ENCODE data around the gene SPRR2B. TPM values are rescaled to one million over a fixed set of nuclear protein-coding genes. Genes with fewer than 3 reads are reported as not detected.

The SPRR2B gene
- total and polyA plus RNA-seq, 2 donors (not counting 3 experiments of a cell fraction or from before 2014, with no cell fraction given), result not detected

DNA sequence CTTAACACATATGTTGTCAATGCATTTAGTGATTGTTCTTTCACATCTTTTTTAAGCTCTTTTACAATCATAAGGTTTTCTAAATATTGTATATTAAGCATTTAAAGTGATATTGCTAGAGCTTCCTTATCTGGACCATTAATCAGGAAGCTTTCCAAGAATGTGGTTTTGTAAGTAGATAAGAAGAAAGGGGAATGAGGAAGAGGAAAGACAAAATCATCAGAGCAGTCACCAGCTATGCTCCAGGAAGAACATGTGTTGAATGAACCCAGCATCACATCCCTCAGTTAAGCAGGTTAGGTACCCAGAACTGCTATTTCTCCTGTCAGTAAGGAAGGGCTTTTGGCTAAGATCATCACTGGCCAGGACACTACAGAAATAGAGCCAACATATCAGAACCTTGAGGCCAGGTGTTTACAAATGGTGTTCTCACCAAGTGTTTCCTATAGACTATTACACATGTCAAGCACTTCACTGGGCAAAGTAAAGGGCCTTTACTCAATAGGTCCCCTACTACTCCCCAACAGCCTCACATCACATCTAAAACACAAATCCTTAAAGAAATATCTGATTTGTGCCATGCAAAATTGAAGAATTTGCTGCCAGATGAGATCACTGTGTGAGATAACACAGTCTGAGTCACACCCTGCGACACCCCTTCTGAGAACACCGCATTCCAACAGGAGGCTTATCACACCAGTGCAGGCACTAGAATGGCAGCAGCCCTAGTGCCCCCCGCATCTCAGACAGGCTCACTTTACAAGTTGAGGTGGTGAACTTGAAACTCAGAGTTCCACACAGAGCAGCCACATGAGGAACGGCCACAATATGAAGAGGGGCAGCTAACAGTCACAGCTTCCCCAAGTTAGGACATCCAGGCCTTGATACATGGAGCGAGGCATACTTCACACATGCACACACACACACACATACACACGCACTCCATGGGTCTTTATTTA is 12.3 kb downstream of the SPRR2B start:
- no peak overlapping the region for H3K4me2 ChIP-seq (ENCODE audit: insufficient read depth, low read length)
- TF ChIP-seq FOS (IDR thresholded peaks at IDR 0.05; ENCODE audit: borderline replicate concordance, insufficient read depth, low read length) (peak; percentile 22), MYC (IDR thresholded peaks at IDR 0.05; ENCODE audit: low read depth, low read length) (no peak), JUN (IDR thresholded peaks at IDR 0.05; ENCODE audit: borderline replicate concordance, insufficient read depth, insufficient read length, low read depth) (no peak), POLR2A (IDR thresholded peaks at IDR 0.05; ENCODE audit: low read depth, low read length) (no peak), POLR2AphosphoS5 (IDR thresholded peaks at IDR 0.05; ENCODE audit: insufficient read depth, low read depth, low read length) (no peak), GATA2 (IDR thresholded peaks at IDR 0.05; ENCODE audit: insufficient read depth, insufficient read length, low read depth, low read length) (peak; percentile 76), EZH2 (IDR thresholded peaks at IDR 0.05; ENCODE audit: borderline replicate concordance, low read depth, low read length, severe bottlenecking) (no peak)
- TF ChIP-seq, protein P1, sequence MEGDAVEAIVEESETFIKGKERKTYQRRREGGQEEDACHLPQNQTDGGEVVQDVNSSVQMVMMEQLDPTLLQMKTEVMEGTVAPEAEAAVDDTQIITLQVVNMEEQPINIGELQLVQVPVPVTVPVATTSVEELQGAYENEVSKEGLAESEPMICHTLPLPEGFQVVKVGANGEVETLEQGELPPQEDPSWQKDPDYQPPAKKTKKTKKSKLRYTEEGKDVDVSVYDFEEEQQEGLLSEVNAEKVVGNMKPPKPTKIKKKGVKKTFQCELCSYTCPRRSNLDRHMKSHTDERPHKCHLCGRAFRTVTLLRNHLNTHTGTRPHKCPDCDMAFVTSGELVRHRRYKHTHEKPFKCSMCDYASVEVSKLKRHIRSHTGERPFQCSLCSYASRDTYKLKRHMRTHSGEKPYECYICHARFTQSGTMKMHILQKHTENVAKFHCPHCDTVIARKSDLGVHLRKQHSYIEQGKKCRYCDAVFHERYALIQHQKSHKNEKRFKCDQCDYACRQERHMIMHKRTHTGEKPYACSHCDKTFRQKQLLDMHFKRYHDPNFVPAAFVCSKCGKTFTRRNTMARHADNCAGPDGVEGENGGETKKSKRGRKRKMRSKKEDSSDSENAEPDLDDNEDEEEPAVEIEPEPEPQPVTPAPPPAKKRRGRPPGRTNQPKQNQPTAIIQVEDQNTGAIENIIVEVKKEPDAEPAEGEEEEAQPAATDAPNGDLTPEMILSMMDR (IDR thresholded peaks at IDR 0.05; ENCODE audit: extremely low read depth in 1 of 2, insufficient read depth in 1 of 2, low read depth in 1 of 2, low read length in 2 of 2), result no peak
- TF ChIP-seq, protein P2, sequence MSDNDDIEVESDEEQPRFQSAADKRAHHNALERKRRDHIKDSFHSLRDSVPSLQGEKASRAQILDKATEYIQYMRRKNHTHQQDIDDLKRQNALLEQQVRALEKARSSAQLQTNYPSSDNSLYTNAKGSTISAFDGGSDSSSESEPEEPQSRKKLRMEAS (IDR thresholded peaks at IDR 0.05; ENCODE audit: insufficient read depth, insufficient read length), result no peak
- no peak overlapping the region for H3K4me3 ChIP-seq (replicated peaks in 1 of 3; ENCODE audit: insufficient read depth in 1 of 3, low read depth in 1 of 3, low read length in 3 of 3)
- no peaks in the 10 kb centered on the region for H3K36me3 ChIP-seq (ENCODE audit: control insufficient read depth in 2 of 2, extremely low read depth in 1 of 2, insufficient read depth in 2 of 2, low read length in 2 of 2)
- H3K4me1 ChIP-seq (ENCODE audit: control insufficient read depth, extremely low read depth, insufficient read depth, low read length), result no peaks in the 10 kb centered on the region
- H3K27ac ChIP-seq (ENCODE audit: insufficient read depth, low read depth, low read length), result no peak overlapping the region
- intact Hi-C loops (cut with micrococcal nuclease) (no loop called here), dilution Hi-C loops (cut with MboI; ENCODE audit: extremely low pct_ligation_motif_present, low sequenced_read_pairs) (no loop called here)
- FAIRE-seq, result no peak
- ChIA-PET POLR2A (no interaction called here), CTCF (no interaction called here)
- BruUV-seq (replicated peaks), result no TSS peak
- no peak overlapping the region for H3K9ac ChIP-seq (replicated peaks; ENCODE audit: extremely low read depth, insufficient read depth, low read length)
- DNase-seq (ENCODE audit: low read depth, low spot score), result peak; percentile 30
- no peaks in the 10 kb centered on the region for H3K9me1 ChIP-seq (replicated peaks; ENCODE audit: control insufficient read depth, extremely low read depth, insufficient read depth, low read length)
- no peak overlapping the region for H2AFZ ChIP-seq (ENCODE audit: low read depth, low read length)
- no peaks in the 10 kb centered on the region for H4K20me1 ChIP-seq (replicated peaks; ENCODE audit: control insufficient read depth, extremely low read depth, insufficient read depth, low read length)
- H3K79me2 ChIP-seq (ENCODE audit: control insufficient read depth, insufficient read depth, low read length), result no peaks in the 10 kb centered on the region
- peaks cover 0 to 2% of the 10 kb centered on the region in 2 experiments for H3K27me3 ChIP-seq (ENCODE audit: control insufficient read depth in 2 of 2, insufficient read depth in 2 of 2, low read length in 2 of 2)
- no peaks in the 10 kb centered on the region for H3K9me3 ChIP-seq (replicated peaks; ENCODE audit: control insufficient read depth, insufficient read depth, low read length)
